AG10803 (cell line): ENCODE results near the gene ALOX5.
"Not testable (repeated sequence)": the region's sequence is repeated elsewhere in the genome, so short reads cannot be mapped to it uniquely, and the experiment has no call there.

Experiments used
- DNase-seq: peaks from one replicate; pipeline ENCODE4 v3.0.0; 2010; ENCODE audit warnings: low read depth
- H3K4me3 ChIP-seq: 2 replicates; pipeline ENCODE4 v1.5.1; 2011; ENCODE audit warnings: mild to moderate bottlenecking, low read length, control low read depth
- TF ChIP-seq, protein P1 (sequence below): conservative IDR thresholded peaks from 2 replicates; pipeline ENCODE4 v1.5.1; 2011; ENCODE audit warnings: mild to moderate bottlenecking, low read length, control low read depth, inconsistent platforms

ALOX5 gene

DNA sequence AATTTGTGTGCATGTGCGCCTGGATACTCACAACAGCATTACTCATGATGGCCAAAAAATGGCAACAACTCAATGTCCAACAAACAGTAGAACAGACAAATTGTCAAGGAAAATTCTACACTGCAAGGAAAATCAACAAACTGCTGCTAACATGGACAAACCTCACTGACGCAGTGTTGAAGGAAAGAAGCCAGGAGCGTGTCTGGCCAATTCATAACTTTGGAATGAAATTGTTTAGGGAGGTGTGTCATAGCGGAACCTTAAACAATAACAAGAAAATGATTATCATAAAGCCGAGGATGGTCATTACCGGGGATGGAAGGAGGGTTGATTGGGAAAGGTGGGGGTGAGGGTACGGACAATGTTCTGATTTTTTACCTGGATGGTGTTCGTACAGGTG, 29.1 kb downstream of the ALOX5 start:
- no peak overlapping the region for H3K4me3 ChIP-seq
- TF ChIP-seq, protein P1, sequence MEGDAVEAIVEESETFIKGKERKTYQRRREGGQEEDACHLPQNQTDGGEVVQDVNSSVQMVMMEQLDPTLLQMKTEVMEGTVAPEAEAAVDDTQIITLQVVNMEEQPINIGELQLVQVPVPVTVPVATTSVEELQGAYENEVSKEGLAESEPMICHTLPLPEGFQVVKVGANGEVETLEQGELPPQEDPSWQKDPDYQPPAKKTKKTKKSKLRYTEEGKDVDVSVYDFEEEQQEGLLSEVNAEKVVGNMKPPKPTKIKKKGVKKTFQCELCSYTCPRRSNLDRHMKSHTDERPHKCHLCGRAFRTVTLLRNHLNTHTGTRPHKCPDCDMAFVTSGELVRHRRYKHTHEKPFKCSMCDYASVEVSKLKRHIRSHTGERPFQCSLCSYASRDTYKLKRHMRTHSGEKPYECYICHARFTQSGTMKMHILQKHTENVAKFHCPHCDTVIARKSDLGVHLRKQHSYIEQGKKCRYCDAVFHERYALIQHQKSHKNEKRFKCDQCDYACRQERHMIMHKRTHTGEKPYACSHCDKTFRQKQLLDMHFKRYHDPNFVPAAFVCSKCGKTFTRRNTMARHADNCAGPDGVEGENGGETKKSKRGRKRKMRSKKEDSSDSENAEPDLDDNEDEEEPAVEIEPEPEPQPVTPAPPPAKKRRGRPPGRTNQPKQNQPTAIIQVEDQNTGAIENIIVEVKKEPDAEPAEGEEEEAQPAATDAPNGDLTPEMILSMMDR = no peak

DNA sequence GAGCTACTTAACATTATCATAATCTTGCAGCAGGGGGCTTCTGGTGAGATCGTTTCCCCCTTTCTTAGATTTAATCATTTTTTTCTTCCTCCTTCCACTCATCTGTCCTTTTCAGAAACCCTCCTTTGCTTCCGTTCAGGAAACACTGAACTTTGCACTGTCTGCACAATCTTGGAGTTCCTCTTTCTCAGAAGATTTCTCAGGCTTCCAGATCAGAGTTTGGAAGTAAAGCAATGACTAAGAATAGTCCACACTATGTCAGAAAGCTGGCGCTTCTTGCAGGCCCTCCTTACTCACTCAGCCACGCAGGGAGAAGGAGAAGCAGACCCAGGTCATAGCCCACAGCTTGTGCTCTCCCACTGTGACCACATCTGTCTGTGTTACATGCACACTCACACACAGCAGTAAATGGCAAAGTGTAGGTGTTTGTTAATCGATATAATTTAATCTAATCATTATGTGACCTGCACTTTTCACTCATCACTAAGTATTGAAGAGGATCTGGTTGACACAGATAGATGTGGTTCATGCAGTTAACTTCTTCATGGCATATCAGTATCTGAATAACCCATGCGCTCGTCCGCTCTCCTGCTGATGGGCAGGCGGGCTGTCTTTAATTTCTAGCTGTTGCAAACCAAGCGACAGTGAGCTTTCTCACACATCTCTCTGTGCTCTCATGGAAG, 30.2 kb downstream of the ALOX5 start:
- H3K4me3 ChIP-seq = no peak overlapping the region
- TF ChIP-seq, protein P1 = no peak
- DNase-seq = no peak

More for the DNA sequence above, 29.1 kb downstream of the ALOX5 start:
- no peak for DNase-seq

DNA sequence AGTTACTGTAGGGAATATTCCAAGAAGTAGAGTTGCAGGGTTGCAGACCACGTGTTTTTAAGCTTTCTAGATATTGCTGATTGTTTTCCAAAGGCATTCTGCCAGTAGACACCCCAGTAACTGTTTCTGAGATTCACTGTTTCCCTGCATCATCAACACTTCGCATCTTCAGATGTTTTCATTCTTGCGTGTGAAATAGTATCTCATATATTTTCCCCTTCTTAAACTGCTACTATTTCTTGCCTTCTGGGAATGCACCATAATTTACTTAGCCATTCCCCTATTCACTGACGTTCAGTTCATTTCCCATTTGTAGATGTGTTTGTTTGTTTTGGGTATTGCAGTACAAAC, 30.7 kb downstream of the ALOX5 start:
- TF ChIP-seq, protein P1 = no peak
- no peak overlapping the region for H3K4me3 ChIP-seq
- DNase-seq = no peak

DNA sequence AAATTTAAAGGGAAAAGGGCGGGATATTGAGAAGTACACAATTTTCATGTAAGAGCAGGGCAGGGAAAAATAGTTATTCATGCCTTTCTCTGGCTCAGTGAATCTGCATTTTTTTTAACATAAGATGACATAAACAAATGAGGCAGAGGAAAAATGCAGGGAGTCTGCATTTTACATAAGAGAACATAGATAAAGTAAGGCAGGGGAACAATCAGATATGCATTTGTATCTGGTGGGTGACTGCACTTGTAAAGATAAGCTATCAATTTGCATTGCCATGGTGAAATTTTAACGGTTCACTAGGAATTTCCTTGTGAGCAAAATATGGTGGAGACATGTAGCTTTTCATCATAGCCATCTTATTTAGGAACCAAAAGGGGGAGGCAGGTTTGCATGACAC, 33.5 kb downstream of the ALOX5 start:
- no peak overlapping the region for H3K4me3 ChIP-seq
- no peak for DNase-seq
- TF ChIP-seq, protein P1 = no peak

DNA sequence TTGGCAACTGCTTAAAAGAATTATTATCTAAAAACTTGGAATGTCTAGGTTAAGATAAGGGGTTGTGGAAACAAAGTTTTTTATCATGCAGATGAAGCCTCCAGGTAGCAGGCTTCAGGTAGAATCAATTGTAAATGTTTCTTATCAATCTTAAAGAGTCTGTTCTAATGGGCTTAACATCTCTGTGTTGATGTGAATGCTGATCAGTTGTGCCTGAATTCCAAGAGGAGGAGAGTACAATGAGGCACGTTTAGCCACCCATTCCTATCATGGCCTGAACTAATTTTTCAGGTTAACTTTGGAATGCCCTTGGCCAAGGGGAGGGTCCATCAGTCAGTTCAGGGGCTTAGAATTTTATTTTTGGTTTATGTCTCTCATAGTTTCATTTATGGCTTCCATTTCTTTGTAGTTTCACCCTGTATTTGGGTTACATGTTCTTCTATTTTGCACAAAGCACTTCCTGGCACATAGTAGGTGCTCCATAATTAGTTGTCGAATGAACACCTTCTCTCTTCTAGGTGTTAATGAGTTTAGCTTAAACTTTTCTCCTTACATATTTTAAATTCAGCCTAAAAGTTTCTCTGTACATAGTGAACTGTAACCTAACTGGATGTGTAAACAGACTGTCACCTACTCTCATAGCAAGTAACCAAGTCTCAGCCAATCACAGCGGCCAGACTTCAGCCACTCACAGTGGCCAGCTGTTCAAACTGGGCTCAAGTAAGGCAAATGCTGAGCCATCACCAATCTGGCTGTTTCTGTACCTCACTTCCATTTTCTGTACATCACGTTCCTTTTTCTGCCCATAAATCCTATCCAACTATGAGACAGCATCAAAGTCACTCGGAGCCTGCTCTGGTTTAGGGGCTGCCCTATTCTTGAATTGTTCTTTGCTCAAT, 34.7 kb downstream of the ALOX5 start:
- no peak overlapping the region for H3K4me3 ChIP-seq
- TF ChIP-seq, protein P1 = no peak
- DNase-seq = no peak

DNA sequence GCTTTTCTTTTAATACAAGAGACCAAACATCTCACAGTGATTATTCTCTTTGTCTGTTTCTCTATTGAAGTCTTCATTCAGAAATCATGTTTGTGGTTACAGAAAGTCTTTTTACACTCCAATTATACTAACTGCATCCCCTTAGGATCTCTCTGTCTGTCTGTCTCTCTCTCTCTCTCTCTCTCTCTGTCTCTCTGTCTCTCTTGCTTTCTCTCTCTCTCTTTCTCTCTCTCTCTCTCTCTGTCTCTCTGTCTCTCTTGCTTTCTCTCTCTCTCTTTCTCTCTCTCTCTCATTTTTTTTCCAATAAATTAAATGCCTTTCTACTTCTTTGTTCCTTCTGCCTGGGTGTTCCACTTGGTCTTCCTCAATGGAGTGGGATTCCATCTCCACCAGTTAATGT, 35.3 kb downstream of the ALOX5 start:
- H3K4me3 ChIP-seq, DNase-seq: not testable (repeated sequence)

DNA sequence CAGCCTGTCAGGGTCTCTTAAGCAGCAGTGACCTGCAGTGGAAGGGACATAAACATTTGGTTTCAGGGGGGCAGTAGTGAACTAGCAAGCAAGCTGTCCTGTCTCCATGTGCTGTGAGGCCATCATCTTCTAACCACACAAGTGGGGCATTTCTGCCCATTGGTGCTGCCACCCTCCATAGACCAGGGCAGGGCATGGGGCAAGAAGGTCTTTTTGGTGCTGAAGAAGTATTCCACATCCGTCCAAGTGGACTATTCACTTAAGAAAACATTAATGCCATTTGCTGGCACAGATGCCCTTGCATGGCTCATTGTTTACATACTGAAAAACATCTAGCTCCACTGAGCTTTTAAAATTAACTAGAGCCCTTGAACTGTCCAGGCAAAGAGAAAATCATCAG, 35.8 kb downstream of the ALOX5 start:
- no peak overlapping the region for H3K4me3 ChIP-seq
- no peak for DNase-seq
- TF ChIP-seq, protein P1 = no peak
